ENCODE measurements around the gene EIF5AL1. TPM values are rescaled to one million over a fixed set of nuclear protein-coding genes. Genes with fewer than 3 reads are reported as not detected.

EIF5AL1 gene
- total RNA-seq, 1 experiment from 2014 or later: 0.17 TPM

DNA sequence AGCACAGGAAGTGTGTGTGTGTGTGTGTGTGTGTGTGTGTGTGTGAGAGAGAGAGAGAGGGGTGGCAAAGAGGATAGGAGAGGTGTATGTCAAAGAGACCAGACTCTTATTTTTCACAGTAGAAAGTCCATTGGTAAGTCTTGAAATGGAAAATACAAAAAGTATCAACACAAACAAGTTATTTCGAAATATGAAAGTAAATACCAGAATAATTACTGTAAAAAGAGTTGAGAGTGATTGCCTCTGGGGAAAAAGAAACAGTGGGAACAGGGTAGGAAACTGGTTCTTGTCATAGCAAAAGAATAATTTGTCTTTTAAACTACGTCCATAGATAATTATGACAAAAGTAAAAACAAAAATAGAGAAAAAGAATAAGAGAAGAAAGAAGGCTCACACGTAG lies 29.0 kb upstream of the EIF5AL1 start (continued):
- TF ChIP-seq ZNF532 (CRISPR knock-in tag; IDR thresholded peaks at IDR 0.05; ENCODE audit: borderline replicate concordance) (no peak), NFE2L1 (CRISPR knock-in tag; IDR thresholded peaks at IDR 0.05) (no peak), ZNF671 (CRISPR knock-in tag; IDR thresholded peaks at IDR 0.05) (no peak), HMGA2 (CRISPR knock-in tag; IDR thresholded peaks at IDR 0.05) (no peak), JUN (CRISPR knock-in tag; IDR thresholded peaks at IDR 0.05) (no peak), ERG (CRISPR knock-in tag; IDR thresholded peaks at IDR 0.05) (no peak)

GRCh38 chr10:79483948-79484347 lies 28.4 kb upstream of the EIF5AL1 start:
- no peak for TF ChIP-seq NR1H2 (CRISPR knock-in tag; IDR thresholded peaks at IDR 0.05)
- no peak for TF ChIP-seq EMX1 (CRISPR knock-in tag; IDR thresholded peaks at IDR 0.05)
- TF ChIP-seq, protein P1, sequence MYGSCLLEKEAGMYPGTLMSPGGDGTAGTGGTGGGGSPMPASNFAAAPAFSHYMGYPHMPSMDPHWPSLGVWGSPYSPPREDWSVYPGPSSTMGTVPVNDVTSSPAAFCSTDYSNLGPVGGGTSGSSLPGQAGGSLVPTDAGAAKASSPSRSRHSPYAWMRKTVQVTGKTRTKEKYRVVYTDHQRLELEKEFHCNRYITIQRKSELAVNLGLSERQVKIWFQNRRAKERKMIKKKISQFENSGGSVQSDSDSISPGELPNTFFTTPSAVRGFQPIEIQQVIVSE (CRISPR knock-in tag; IDR thresholded peaks at IDR 0.05; ENCODE audit: borderline replicate concordance): no peak
- TF ChIP-seq FOXP1 (CRISPR knock-in tag; IDR thresholded peaks at IDR 0.05; ENCODE audit: borderline replicate concordance): no peak
- TF ChIP-seq, protein P2, sequence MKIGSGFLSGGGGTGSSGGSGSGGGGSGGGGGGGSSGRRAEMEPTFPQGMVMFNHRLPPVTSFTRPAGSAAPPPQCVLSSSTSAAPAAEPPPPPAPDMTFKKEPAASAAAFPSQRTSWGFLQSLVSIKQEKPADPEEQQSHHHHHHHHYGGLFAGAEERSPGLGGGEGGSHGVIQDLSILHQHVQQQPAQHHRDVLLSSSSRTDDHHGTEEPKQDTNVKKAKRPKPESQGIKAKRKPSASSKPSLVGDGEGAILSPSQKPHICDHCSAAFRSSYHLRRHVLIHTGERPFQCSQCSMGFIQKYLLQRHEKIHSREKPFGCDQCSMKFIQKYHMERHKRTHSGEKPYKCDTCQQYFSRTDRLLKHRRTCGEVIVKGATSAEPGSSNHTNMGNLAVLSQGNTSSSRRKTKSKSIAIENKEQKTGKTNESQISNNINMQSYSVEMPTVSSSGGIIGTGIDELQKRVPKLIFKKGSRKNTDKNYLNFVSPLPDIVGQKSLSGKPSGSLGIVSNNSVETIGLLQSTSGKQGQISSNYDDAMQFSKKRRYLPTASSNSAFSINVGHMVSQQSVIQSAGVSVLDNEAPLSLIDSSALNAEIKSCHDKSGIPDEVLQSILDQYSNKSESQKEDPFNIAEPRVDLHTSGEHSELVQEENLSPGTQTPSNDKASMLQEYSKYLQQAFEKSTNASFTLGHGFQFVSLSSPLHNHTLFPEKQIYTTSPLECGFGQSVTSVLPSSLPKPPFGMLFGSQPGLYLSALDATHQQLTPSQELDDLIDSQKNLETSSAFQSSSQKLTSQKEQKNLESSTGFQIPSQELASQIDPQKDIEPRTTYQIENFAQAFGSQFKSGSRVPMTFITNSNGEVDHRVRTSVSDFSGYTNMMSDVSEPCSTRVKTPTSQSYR (CRISPR knock-in tag; IDR thresholded peaks at IDR 0.05): no peak
- no peak for TF ChIP-seq RELA (CRISPR knock-in tag; IDR thresholded peaks at IDR 0.05; ENCODE audit: borderline replicate concordance)
- TF ChIP-seq, protein P3, sequence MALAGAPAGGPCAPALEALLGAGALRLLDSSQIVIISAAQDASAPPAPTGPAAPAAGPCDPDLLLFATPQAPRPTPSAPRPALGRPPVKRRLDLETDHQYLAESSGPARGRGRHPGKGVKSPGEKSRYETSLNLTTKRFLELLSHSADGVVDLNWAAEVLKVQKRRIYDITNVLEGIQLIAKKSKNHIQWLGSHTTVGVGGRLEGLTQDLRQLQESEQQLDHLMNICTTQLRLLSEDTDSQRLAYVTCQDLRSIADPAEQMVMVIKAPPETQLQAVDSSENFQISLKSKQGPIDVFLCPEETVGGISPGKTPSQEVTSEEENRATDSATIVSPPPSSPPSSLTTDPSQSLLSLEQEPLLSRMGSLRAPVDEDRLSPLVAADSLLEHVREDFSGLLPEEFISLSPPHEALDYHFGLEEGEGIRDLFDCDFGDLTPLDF (CRISPR knock-in tag; IDR thresholded peaks at IDR 0.05): no peak
- TF ChIP-seq ETV6 (CRISPR knock-in tag; IDR thresholded peaks at IDR 0.05): no peak
- TF ChIP-seq, protein P4, sequence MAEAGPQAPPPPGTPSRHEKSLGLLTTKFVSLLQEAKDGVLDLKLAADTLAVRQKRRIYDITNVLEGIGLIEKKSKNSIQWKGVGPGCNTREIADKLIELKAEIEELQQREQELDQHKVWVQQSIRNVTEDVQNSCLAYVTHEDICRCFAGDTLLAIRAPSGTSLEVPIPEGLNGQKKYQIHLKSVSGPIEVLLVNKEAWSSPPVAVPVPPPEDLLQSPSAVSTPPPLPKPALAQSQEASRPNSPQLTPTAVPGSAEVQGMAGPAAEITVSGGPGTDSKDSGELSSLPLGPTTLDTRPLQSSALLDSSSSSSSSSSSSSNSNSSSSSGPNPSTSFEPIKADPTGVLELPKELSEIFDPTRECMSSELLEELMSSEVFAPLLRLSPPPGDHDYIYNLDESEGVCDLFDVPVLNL (CRISPR knock-in tag; IDR thresholded peaks at IDR 0.05; ENCODE audit: borderline replicate concordance, low read depth): no peak
- TF ChIP-seq, protein P5, sequence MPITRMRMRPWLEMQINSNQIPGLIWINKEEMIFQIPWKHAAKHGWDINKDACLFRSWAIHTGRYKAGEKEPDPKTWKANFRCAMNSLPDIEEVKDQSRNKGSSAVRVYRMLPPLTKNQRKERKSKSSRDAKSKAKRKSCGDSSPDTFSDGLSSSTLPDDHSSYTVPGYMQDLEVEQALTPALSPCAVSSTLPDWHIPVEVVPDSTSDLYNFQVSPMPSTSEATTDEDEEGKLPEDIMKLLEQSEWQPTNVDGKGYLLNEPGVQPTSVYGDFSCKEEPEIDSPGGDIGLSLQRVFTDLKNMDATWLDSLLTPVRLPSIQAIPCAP (CRISPR knock-in tag; IDR thresholded peaks at IDR 0.05): no peak
- TF ChIP-seq CREB1 (CRISPR knock-in tag; IDR thresholded peaks at IDR 0.05): no peak
- no peak for TF ChIP-seq GABPB1 (CRISPR knock-in tag; IDR thresholded peaks at IDR 0.05)
- TF ChIP-seq ZNF512 (CRISPR knock-in tag; IDR thresholded peaks at IDR 0.05; ENCODE audit: borderline replicate concordance): no peak
- no peak for TF ChIP-seq MXD4 (CRISPR knock-in tag; IDR thresholded peaks at IDR 0.05; ENCODE audit: borderline replicate concordance)
- no peak for TF ChIP-seq TEAD4 (CRISPR knock-in tag; IDR thresholded peaks at IDR 0.05)
- no peak for TF ChIP-seq ATF3 (CRISPR knock-in tag; conservative IDR thresholded peaks at IDR 0.05)
- ChIA-PET CTCF (no interaction called here), POLR2A (no interaction called here)
- Mint-ChIP-seq H3K4me1 (peaks cover 4% of the 10 kb centered on the region; the same call in 1 of the 2 replicates), H3K36me3 (no peaks in the 10 kb centered on the region), H3K27me3 (ENCODE audit: low read depth) (peaks cover 7% of the 10 kb centered on the region), H3K4me3 (no peak overlapping the region), H3K27ac (no peak overlapping the region), H3K9me3 (peaks cover 6% of the 10 kb centered on the region; the same call in 1 of the 2 replicates)
- DNase-seq (ENCODE audit: low spot score) (no peak), ATAC-seq (no peak)

Data from WTC11 (cell line).